Measurements from ENCODE around the gene PKNOX1. TPM values are rescaled to one million over a fixed set of nuclear protein-coding genes. Genes with fewer than 3 reads are reported as not detected.
"Not testable (repeated sequence)": the region's sequence is repeated elsewhere in the genome, so short reads cannot be mapped to it uniquely, and the experiment has no call there.

Gene PKNOX1
- total RNA-seq, 4 donors from 2014 or later: 7.7 to 19.6 (median 9.5) TPM

DNA sequence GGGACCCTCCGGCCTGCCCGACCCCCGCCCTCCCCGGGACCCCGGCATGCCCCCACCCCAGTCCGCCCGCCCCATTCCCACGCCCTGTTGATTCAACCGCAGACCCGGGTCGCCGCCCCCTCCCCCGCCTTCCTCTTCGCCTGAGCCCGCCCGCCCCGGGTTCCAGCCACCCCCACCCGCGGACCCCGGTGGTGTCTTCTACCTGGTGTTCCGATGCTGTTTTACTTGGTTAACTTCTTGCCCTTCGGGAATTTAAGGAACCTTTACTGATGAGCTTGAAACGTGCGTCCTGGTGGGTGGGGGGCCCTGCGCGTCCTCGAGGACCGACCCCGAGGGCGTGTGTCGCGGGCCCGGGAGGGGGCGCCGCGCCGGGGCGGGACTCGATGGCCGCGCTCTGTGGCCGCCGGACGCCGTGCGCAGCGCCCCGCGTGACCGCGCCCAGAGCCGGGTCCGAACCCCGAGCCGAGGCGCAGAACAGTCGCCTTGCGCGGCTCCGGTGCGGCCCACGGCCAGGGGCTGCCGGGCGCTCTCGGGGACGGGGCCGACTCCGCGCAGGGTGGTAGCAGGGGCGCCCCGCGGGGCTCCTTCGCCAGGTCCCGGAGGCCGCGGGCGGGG, 101.8 kb downstream of the PKNOX1 start:
- no CpG with 5 or more reads among the region's 77 CpGs for WGBS, 2 donors
- H3K36me3 ChIP-seq; H3K4me3 ChIP-seq; H3K9me3 ChIP-seq; DNase-seq; H3K27me3 ChIP-seq; H3K4me1 ChIP-seq; H3K27ac ChIP-seq; intact Hi-C loops (cut with DNase I): not testable (repeated sequence)

DNA sequence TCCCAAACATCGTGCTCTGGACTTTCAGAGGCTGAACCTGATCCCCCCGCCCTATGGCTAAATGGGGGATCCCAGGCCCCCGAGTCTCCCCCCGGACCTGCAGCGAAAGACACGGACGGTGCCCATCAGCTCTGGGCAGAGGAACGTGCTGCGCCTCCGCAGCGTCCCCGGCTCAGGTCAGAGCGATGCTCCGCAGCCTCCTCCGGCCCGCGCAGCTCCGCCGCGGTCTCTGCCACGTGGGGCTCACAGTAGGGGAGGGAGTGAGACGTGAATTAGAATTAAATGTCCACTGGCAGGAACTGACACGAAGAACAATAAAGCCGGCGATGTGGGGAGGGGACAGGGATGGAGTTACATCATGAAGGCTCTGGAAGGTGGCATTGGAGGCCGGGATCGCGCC, 102.3 kb downstream of the PKNOX1 start:
- intact Hi-C loops (cut with DNase I); H3K4me1 ChIP-seq; H3K27me3 ChIP-seq; H3K9me3 ChIP-seq; H3K36me3 ChIP-seq; H3K4me3 ChIP-seq; H3K27ac ChIP-seq; DNase-seq: not testable (repeated sequence)
- no CpG with 5 or more reads among the region's 28 CpGs for WGBS, 2 donors

DNA sequence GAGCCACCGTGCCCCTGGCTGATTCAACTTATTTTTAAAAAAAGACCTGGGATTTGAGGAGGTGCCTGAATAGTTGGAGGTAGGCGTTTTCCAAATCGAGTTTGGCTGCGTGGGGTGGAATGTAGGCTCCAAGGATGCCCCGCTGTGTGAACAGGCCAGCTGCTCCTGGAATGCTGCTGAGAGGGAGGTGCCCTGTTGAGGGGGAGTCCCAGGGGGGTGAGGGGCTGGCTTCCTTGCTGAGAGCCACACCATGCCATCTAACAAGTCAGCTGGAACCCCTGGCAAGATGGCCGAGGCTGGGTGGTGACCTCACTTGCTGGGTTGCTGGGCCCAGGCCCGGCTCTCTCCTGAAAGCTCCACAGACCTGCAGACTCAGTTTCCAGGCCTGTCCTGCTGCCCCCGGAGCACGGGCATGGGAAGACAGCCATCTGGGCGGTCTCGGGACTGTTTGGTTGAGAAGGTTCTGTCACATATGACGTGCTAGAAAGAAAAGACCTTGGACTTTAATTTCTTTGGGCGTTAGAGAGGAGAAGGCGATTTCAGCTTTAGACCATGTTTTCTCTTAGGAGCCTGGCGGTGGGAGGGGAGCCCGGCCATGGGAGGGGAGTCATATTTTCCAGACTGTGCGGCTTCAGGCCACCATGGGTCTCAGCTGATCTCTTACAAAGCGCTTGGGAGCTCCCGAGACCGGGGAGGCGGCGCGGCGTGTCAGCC, 108.4 kb downstream of the PKNOX1 start:
- H3K36me3 ChIP-seq; H3K4me1 ChIP-seq; H3K9me3 ChIP-seq; DNase-seq; H3K27me3 ChIP-seq; H3K27ac ChIP-seq; H3K4me3 ChIP-seq; intact Hi-C loops (cut with DNase I): not testable (repeated sequence)
- no CpG with 5 or more reads among the region's 24 CpGs for WGBS, 2 donors

Small RNAs within 50 kb of the gene (small RNA-seq; reads per million reads assigned to genes)
- gene MIR5692B: 0 reads per million in 4 donors

Other genes with a start within 250 kb of the PKNOX1 start
- gene WDR4, start 95.0 kb upstream of the PKNOX1 start, total RNA-seq: 10 to 100 TPM in 3 of 4 donors, 1 to 10 TPM in 1; 4.1 to 20.8 (median 17.2) TPM
- 10 to 100 TPM; 32.3 to 48.4 (median 38.0) TPM for gene NDUFV3, start 81.3 kb upstream of the PKNOX1 start, total RNA-seq
- under 1 TPM in 1 of 4 donors, not detected in 3; 0.19 TPM for gene ERVH48-1, start 48.9 kb upstream of the PKNOX1 start, total RNA-seq
- 10 to 100 TPM in 1 of 4 donors, 1 to 10 TPM in 2, not detected in 1; 1.1 to 15.8 (median 7.1) TPM for gene CBS, start 101.3 kb downstream of the PKNOX1 start, total RNA-seq
- 10 to 100 TPM; 28.4 to 48.9 (median 36.8) TPM for gene U2AF1, start 133.0 kb downstream of the PKNOX1 start, total RNA-seq
- gene CRYAA, start 194.4 kb downstream of the PKNOX1 start, total RNA-seq: not detected

Measured in esophagus squamous epithelium (tissue), 5 donors.